NCI-H146 (cell line): Measurements from ENCODE around the gene ADIPOR2.
"Not testable (repeated sequence)": the region's sequence is repeated elsewhere in the genome, so short reads cannot be mapped to it uniquely, and the experiment has no call there.

ENCODE experiments used
- DNase-seq: peaks from one replicate; lab custom pipeline; 2025; lab: John Stamatoyannopoulos, UW

The ADIPOR2 gene

DNA sequence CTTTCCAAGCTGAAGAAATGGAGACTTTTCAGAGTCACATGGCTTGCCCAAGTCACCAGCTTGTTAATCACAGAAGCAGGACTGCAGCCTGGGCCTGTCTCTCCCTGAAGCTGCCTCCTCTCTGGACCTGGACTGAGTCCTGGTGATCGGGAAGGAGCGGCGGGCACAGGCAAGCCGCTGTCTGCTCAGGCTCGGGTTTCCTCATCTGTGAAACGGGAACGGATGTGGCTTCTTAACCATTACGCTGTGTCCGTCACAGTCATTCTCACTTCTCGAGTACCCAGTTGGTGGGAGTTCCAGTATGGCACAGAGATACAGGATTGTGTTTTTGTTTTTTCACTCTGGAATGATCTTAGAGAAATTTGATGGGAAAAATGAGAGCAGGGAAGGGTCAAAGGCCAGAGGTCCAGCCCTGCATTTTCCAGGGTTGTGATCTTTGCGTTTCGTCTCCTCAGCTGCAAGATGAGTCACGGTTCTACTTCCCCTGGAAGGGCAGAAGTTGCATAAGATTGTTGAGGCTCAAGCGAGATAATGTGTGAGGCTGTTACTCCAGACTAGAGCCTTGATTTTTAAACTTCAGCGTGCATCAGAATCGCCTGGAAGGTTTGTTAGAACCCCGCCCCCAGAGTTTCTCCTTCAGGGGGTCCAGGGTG is 121.9 kb downstream of the ADIPOR2 start:
- no peak for DNase-seq

DNA sequence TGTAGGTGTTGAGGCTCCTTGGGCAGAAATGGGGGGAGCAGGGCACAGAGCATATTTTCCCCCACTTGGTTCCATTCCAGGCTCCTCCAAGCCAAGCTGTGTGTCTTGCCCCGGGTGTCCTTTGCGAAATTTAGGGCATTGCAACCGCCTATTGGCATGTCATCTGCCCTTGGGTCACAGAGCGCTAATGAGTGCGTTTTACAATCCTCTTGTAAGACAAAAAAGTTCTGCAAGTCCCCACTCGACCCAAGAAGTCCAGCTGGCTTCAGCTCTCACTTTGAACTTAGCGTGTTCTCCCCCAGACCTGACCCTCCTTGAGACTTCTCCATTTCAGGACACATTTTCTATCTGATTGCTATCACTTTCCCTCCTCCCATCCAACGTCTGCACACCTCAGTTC is 123.4 kb downstream of the ADIPOR2 start:
- no peak for DNase-seq

DNA sequence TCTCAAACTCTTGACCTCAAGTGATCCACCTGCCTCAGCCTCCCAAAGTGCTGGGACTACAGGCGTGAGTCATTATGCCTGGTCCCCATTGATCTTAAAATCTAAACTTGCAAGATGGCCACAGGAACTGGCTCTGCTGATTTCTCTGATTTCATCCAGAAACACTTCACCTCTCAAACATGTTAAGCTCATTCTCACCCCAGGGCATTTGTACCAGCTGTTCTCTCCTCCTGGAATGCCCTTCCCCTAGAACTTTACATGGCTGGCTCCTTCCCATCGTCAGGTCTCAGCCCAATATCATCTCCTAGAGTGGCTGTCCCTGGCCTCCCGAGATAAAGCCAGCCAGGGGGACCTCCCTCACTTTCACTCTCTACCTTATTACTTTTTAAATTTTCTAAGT is 124.2 kb downstream of the ADIPOR2 start:
- no peak for DNase-seq

DNA sequence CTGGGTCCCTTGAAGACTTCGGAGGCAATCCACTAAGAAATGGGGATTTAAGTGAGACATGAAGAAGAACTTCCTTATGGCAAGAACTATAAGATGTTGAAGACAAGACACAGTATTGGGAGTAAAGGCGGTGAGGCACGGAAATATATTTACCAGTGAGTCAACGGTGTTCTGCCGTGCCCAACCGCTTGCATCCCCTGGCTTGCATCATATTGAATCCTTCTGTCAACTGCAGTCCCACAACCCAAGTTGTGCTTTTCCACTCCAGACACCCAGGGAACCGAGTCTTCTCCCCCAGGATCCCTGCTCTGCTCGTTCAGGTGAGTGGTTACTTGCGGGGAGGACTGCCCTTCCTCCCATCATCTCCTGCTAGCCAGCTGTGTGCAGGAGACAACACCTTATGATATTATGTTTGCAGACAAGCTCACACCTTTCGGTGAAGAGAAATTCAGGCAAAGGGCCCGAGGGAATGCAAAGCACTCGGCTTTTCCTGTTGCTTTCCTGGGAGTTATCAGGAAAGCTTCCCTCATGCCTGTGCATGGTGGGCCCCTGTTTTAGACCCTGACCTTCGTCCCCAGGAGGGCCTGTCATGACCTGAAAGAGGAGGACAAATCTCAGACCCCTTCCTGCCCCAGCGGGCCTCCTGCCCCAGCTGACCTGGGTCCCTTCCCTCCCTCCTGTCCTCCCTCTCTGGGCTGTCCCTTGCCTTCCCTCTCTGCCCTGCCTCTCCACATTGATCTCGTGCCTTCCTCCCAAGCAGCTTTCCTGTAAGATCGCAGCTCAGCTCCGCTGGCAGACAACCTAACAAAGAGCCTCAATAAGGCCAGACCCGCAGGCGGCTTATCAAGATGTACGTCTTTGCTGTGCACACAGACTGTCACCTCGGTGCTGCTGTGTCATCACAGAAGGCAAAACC is 125.2 kb downstream of the ADIPOR2 start:
- DNase-seq, result no peak

- DNase-seq, result no peak
These were observed 126.0 kb downstream of the ADIPOR2 start for GRCh38 chr12:1816730-1817348.

- not testable (repeated sequence) for DNase-seq
These were observed 127.1 kb downstream of the ADIPOR2 start for GRCh38 chr12:1817928-1818327.

DNA sequence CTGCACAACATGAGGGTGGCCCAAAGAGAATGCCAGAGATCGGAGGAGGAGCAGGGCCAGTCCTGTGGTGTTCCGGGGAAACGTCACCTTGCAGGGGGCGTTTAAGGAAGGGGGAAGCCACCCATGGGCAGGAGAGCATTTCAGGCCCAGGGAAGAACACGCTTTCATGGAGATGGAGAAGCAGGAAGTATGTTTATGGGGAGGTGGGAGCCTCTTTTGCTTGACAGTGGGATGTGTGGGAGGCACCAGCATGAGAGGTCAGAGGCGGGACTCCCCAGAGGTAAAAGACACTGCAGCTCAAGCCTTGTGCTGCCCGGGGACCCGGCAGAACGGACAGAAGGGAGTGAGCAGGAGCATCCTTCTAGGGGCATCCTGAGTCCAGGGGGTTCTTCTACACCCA is 128.2 kb downstream of the ADIPOR2 start:
- no peak for DNase-seq

DNA sequence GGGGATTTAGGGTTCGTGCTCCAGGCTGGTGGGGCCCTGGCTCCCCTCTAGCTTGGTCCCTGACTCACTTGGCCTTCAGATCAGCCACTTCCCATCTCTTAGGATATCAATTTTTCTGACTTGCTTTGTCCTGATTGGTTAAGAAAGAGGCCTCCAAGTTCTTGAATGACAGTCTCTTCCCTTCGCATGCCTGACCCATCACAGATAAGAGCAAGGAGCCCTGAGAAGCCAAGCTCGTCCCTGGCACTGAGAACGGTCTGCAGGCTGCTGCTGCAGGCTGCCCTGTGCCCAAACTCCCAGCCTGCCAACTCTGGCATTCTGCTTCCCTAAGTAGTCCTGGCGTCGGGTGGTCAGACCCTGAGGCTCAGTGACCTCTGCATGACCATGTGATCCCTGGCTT is 128.7 kb downstream of the ADIPOR2 start:
- no peak for DNase-seq

DNA sequence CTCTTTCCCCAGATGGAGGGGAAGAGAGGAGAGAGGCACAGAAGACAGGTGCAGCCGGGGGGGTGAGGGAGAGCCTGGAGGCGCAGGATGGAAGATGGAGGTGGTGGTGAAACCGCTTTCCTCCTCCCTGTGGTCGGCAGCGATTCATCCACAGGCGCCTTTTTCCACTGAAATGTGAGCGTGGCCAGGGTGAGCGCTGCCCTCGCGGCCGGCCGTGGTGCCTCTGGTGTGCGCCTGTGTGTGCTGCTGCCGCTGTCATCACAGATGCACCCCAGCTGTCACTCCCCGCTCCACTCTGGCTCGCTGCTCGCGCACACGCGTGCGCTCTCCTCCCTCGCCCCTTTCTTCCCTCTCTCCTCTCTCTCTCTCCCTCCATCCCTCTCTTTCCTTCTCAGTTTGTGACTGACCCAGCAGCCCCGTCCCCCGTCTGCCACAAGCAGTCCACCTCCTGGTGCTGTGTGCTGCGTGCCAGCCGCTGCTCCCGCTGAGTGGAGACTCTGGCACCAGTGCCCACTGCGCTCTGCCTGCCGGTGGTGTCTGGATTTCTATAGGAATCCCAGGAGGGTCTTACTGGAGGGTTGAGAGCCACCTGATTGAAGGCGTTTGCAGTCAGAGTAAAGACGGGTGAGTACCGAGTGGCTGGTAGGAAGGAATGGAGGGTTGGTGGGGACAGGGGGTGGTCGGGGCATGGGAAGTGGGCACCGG is 129.5 kb downstream of the ADIPOR2 start, which contains the start of gene LRTM2:
Gene LRTM2 (plus strand): TSS at position 375 of the 705 bp plus-strand sequence. CDS start 7,584 bp downstream, outside the sequence.
- no peak for DNase-seq

- no peak for DNase-seq
These were observed 130.0 kb downstream of the ADIPOR2 start for GRCh38 chr12:1820896-1821291.

- no peak for DNase-seq
These were observed 130.9 kb downstream of the ADIPOR2 start for GRCh38 chr12:1821805-1822204.

DNA sequence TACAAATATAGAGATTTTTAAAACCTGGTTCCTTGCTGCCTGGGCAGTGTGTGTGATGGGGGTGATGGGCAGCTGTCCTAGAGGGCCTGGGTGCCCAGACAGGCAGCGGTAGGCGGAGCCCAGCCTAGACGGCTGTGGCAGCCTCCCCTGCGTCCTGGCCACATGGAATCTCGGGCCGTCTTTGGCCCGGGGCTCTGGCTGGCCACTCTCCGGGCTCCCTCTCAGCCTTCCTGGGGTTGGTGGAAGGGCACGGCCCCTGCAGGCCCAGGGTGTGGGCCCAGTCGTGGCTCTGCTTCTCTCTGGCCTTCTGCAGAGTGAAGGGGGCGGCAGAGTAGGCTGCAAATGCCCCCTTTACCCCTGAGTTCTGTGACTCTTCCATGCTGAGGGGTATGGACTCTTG is 131.8 kb downstream of the ADIPOR2 start:
- no peak for DNase-seq

DNA sequence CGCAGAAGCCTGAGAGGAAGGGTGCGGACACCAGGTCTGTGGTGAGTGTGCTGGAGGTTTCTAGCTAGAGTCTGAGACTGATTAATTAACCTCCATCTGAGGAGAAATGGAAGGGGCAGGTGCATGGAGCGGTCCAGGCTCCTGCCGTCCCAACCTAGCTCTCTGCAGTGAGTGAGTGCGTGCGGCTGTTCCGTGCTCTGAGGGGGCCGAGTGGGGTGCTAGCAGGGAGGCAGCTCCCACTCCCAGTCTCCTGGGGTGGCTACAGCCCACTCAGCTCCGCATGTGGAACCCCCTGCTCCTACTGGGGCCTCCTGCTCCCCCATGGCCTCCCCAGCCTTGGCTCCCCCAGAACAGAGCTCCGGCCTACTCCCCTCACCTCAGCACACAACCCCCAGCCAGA is 132.4 kb downstream of the ADIPOR2 start:
- DNase-seq, result no peak

GRCh38 chr12:1825382-1826102 is 134.7 kb downstream of the ADIPOR2 start:
- no peak for DNase-seq

DNA sequence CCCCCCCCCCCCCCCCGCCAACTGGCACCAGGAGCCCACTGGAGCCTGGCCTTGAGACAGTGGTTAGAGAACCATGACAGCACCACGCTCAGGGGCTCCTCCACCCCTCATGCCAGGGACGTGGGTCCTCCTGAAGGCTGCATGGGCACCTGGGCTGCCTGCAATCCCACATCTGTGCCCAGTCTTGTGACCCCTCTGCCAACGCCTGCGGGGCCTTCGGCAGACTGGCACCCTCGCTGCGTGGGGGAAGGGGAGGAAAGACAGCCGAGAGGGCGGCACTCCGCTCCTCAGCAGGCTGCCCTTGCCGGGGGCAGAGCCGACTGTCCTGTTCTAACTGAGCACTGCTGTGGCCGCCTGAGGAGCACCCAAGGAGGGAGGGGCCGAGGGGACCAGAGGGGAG is 135.5 kb downstream of the ADIPOR2 start:
- no peak for DNase-seq

DNA sequence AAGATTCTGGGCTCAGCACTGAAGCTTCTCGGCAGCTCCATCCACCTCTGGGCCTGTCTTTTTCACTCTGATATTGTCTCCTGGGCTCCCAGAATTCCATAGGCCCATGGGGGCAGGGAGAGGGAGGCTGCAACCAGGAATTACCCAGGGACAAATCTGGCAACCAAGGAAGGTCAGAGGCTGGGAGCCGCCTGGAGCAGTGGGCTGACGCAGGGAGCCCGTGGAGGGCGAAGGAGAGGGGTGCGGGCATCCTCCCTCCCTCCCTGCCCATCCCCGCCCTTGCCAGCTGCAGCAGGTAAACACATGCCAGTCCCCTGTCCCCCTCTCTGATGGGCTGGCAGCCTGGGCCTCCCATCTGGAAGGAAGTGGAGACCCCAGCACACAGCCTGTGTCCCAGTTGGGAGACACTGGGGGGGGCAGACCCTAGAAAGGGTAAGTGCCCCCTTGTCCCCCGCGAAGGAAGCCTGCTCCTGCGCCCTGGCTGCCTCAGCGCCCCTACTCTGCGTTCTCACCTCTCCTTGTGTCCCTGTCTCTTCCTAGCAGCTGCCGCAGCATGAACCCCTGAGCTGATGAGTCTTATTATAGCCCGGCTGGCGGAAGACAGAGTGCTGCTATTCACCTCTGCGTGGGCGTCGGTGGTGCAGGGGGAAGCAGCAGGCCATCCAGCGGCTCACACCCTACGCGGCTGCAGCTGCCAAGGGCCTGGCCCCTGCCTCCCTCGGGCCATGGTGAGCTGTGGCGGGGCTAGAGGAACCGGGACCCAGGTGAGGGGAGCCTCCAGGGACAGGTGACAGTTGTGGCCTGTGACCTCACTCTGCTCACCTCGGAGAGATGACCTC is 136.2 kb downstream of the ADIPOR2 start:
- DNase-seq, result peak; percentile 23

- DNase-seq, result no peak
These were observed 137.2 kb downstream of the ADIPOR2 start for GRCh38 chr12:1827826-1828805.

GRCh38 chr12:1828856-1829255 is 138.0 kb downstream of the ADIPOR2 start:
- DNase-seq, result no peak

DNA sequence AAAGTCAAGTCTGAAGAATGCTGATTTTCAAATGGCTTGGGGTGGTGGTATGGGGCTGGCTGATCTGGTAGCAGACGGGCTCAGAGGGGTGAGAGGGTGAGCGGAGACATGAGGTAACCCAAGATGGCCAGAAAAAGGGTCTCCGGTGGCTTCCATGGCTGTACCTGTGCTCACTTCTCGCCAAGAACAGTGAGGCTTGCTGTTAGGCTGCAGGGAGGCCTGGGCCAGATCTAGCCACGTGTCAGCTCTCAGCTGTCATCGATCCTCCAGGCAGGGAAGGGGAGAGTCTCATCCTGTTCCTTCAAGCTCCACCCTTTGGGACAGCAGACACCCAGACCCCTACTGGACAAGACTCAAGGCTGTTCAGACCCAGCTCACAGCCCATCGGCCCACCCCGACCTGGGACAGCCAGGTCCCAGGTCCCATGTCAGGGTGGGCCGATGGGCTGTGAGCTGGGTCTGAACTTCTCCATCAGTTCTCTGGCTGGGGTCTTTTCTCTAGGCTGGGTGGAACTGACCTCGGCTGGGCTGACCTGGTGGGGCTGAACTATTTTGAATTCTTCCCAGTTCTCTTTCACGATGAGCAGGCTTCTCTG is 138.5 kb downstream of the ADIPOR2 start:
- DNase-seq, result no peak
